Measurements from ENCODE around the gene FAAP100. TPM values are rescaled to one million over a fixed set of nuclear protein-coding genes. Genes with fewer than 3 reads are reported as not detected.

The FAAP100 gene
- total and polyA plus RNA-seq, 8 donors: 23.0 to 33.7 (median 28.3) TPM

- Histone ChIP-seq H3K27ac (no peak overlapping the region), H3K36me3 (no peaks in the 10 kb centered on the region), H3K9me3 (no peaks in the 10 kb centered on the region), H3K4me3 (no peak overlapping the region), H3K4me1 (peaks cover 9 to 26% of the 10 kb centered on the region in 2 donors), H3K27me3 (peaks cover 0 to 65% of the 10 kb centered on the region in 2 donors)
- ATAC-seq (no peak), DNase-seq (peak in 2 of 4 donors; percentile 58 to 68)
- TF ChIP-seq CTCF (IDR thresholded peaks at IDR 0.05): no peak
- intact Hi-C loops (cut with DNase I): no loop called here
These were observed 29.4 kb downstream of the FAAP100 start for GRCh38 chr17:81522491-81523401.

GRCh38 chr17:81520021-81520901, 31.9 kb downstream of the FAAP100 start:
- intact Hi-C loops (cut with DNase I): no loop called here
- ATAC-seq (no peak), DNase-seq (peak in 1 of 4 donors; percentile 79)
- no peaks in the 10 kb centered on the region for H3K9me3 ChIP-seq
- peak overlapping the region in 1 of 2 donors; percentile 71 for H3K27ac ChIP-seq
- no peaks in the 10 kb centered on the region for H3K36me3 ChIP-seq
- H3K4me3 ChIP-seq: peak overlapping the region; percentile 41 to 52
- peaks cover 0 to 40% of the 10 kb centered on the region in 2 donors for H3K27me3 ChIP-seq
- H3K4me1 ChIP-seq: peaks cover 15 to 50% of the 10 kb centered on the region in 2 donors
- TF ChIP-seq CTCF (IDR thresholded peaks at IDR 0.05): no peak

- intact Hi-C loops (cut with DNase I): no loop called here
- ATAC-seq: peak; percentile 72
- Histone ChIP-seq H3K36me3 (no peaks in the 10 kb centered on the region), H3K4me1 (peaks cover 15 to 50% of the 10 kb centered on the region in 2 donors), H3K27me3 (peaks cover 0 to 34% of the 10 kb centered on the region in 2 donors), H3K27ac (peak overlapping the region; percentile 44 to 71), H3K4me3 (peak overlapping the region; percentile 41 to 52), H3K9me3 (no peaks in the 10 kb centered on the region)
- peak; percentile 32 to 52 for TF ChIP-seq CTCF (IDR thresholded peaks at IDR 0.05)
- peak in 3 of 4 donors; percentile 72 to 93 (median 73) for DNase-seq
These were observed 32.7 kb downstream of the FAAP100 start for GRCh38 chr17:81519284-81520020.

GRCh38 chr17:81518785-81519283, 33.3 kb downstream of the FAAP100 start:
- Histone ChIP-seq H3K27me3 (peaks cover 0 to 28% of the 10 kb centered on the region in 2 donors), H3K4me1 (peaks cover 15 to 55% of the 10 kb centered on the region in 2 donors), H3K4me3 (peak overlapping the region; percentile 41 to 52), H3K9me3 (no peaks in the 10 kb centered on the region), H3K27ac (peak overlapping the region; percentile 44 to 71), H3K36me3 (no peaks in the 10 kb centered on the region)
- intact Hi-C loops (cut with DNase I): no loop called here
- DNase-seq: peak in 2 of 4 donors; percentile 69 to 94
- ATAC-seq: peak; percentile 70
- no peak for TF ChIP-seq CTCF (IDR thresholded peaks at IDR 0.05)
